Lung (tissue), 12 donors: ENCODE results near the gene SVIL. TPM values are rescaled to one million over a fixed set of nuclear protein-coding genes. Genes with fewer than 3 reads are reported as not detected.
"Not testable (repeated sequence)": the region's sequence is repeated elsewhere in the genome, so short reads cannot be mapped to it uniquely, and the experiment has no call there.

Experiments used
- ATAC-seq: fragments of 200-7000 bp; cut with Tn5 transposase; one replicate; pipeline ENCODE4 v1.9.1; 2020; ENCODE audit warnings: moderate number of reproducible peaks; ENCODE audit not compliant: insufficient read depth, low FRiP score
- DNase-seq, 3 donors: peaks; one replicate each; pipeline ENCODE4 v3.0.0-alpha.2; 2013 to 2017
- H3K27ac ChIP-seq, 2 donors: one replicate each; pipeline ENCODE4 v1.5.1; 2013; ENCODE audit warnings: mild to moderate bottlenecking in 2 of 2, moderate library complexity in 2 of 2, control low read depth in 1 of 2, inconsistent platforms in 1 of 2, low read depth in 1 of 2, low read length in 1 of 2
- H3K27me3 ChIP-seq, 3 donors: one replicate each; pipeline ENCODE4 v1.5.1; 2013; ENCODE audit warnings: low read length in 2 of 3; ENCODE audit not compliant: control insufficient read depth in 3 of 3, insufficient read depth in 3 of 3
- H3K36me3 ChIP-seq, 4 donors: one replicate each; pipeline ENCODE4 v1.5.1; 2013; ENCODE audit warnings: low read length in 4 of 4, mild to moderate bottlenecking in 1 of 4, moderate library complexity in 1 of 4; ENCODE audit not compliant: control insufficient read depth in 4 of 4, insufficient read depth in 4 of 4
- H3K4me1 ChIP-seq, 5 donors: one replicate each; pipeline ENCODE4 v1.5.1; 2013; ENCODE audit warnings: low read length in 5 of 5, mild to moderate bottlenecking in 2 of 5, moderate library complexity in 1 of 5; ENCODE audit not compliant: control insufficient read depth in 5 of 5, insufficient read depth in 5 of 5
- H3K4me3 ChIP-seq: one replicate; pipeline ENCODE4 v1.5.1; 2013; ENCODE audit warnings: mild to moderate bottlenecking, control low read depth, moderate library complexity
- H3K9ac ChIP-seq, 2 donors: one replicate each; pipeline ENCODE4 v1.5.1; 2013; ENCODE audit warnings: low read length in 2 of 2, control low read depth in 1 of 2; ENCODE audit not compliant: insufficient read depth in 1 of 2
- H3K9me3 ChIP-seq, 4 donors: one replicate each; pipeline ENCODE4 v1.5.1; 2013; ENCODE audit warnings: low read length in 3 of 4, mild to moderate bottlenecking in 1 of 4, moderate library complexity in 1 of 4; ENCODE audit not compliant: control insufficient read depth in 4 of 4, insufficient read depth in 3 of 4
- CTCF ChIP-seq: IDR thresholded peaks from 2 replicates; pipeline ENCODE4 v1.5.1; 2012; ENCODE audit warnings: mild to moderate bottlenecking; ENCODE audit errors: control extremely low read depth, extremely low read depth
- WGBS, 2 donors: extraction: QIAGEN DNeasy Blood & Tissue Kit; methylation state at CpG; one replicate each; pipeline ENCODE4 v1.1.7; 2013; 5-methylcytosine and 5-hydroxymethylcytosine counted together
- polyA plus RNA-seq, 2 donors: library from polyadenylated mRNA; stranded (reverse); fragments of 200-250 nt; gene quantifications; one replicate each; pipeline ENCODE4 v1.2.1, GENCODE V29; 2013
- total RNA-seq, 2 donors: library from RNA; depleted of rRNA in 1 of 2; stranded (reverse); fragments of >200 nt in 1 of 2; gene quantifications; one replicate each; pipeline ENCODE4 v1.2.1, GENCODE V29; 2014 to 2021
- donor health status: control.
- donor health status: control.
- donor health status: Bipolar disorder and iron deficiency.
- donor health status: healthy.
- donor health status: DM: yes; HTN: yes; CAD: no.

Gene SVIL
- total and polyA plus RNA-seq, 4 donors, result 13.6 to 117 (median 44.0) TPM

- WGBS, 2 donors, result 88 to 89% methylated on average over 16 of the region's 16 CpGs
- peaks cover 0 to 4% (median 0%) of the 10 kb centered on the region in 5 donors for H3K4me1 ChIP-seq
- no peak overlapping the region for H3K9ac ChIP-seq
- ATAC-seq (no peak), DNase-seq (peak in 1 of 3 donors; percentile 9)
- H3K36me3 ChIP-seq, result peaks cover 15 to 51% (median 31%) of the 10 kb centered on the region in 4 donors
- no peak for TF ChIP-seq CTCF
- no peaks in the 10 kb centered on the region for H3K9me3 ChIP-seq
- no peak overlapping the region for H3K27ac ChIP-seq
- no peaks in the 10 kb centered on the region for H3K27me3 ChIP-seq
- no peak overlapping the region for H3K4me3 ChIP-seq
Observed at GRCh38 chr10:29470355-29470705, 164.4 kb downstream of the SVIL start.

- WGBS, 2 donors, result 88 to 90% methylated on average over 28 of the region's 28 CpGs
- ATAC-seq, result no peak
- peaks cover 0 to 4% (median 0%) of the 10 kb centered on the region in 5 donors for H3K4me1 ChIP-seq
- no peak overlapping the region for H3K9ac ChIP-seq
- H3K4me3 ChIP-seq, result no peak overlapping the region
- peaks cover 19 to 55% (median 35%) of the 10 kb centered on the region in 4 donors for H3K36me3 ChIP-seq
- no peak for TF ChIP-seq CTCF
- H3K27me3 ChIP-seq, result no peaks in the 10 kb centered on the region
- no peak overlapping the region for H3K27ac ChIP-seq
- H3K9me3 ChIP-seq, result no peaks in the 10 kb centered on the region
- no peak for DNase-seq
Observed at GRCh38 chr10:29469481-29470354, 165.1 kb downstream of the SVIL start.

- WGBS, 2 donors, result 91 to 93% methylated on average over 8 of the region's 8 CpGs
- Histone ChIP-seq H3K9ac (no peak overlapping the region), H3K4me1 (no peaks in the 10 kb centered on the region), H3K4me3 (no peak overlapping the region), H3K27me3 (no peaks in the 10 kb centered on the region), H3K9me3 (peaks cover 0 to 4% (median 2%) of the 10 kb centered on the region in 4 donors), H3K27ac (no peak overlapping the region), H3K36me3 (peaks cover 25 to 52% (median 32%) of the 10 kb centered on the region in 4 donors)
- ATAC-seq (no peak), DNase-seq (no peak)
- TF ChIP-seq CTCF, result no peak
Observed at GRCh38 chr10:29465384-29465783, 169.4 kb downstream of the SVIL start.

- not testable (repeated sequence) for DNase-seq, H3K9ac ChIP-seq, ATAC-seq, H3K4me1 ChIP-seq, H3K27me3 ChIP-seq, H3K9me3 ChIP-seq, H3K4me3 ChIP-seq, H3K27ac ChIP-seq
- 71 to 78% methylated on average over 4 of the region's 4 CpGs for WGBS, 2 donors
- H3K36me3 ChIP-seq, result peaks cover 28 to 49% (median 34%) of the 10 kb centered on the region in 4 donors
Observed at GRCh38 chr10:29464671-29465171, 170.1 kb downstream of the SVIL start.
